Mesendoderm (in vitro differentiated cells): ENCODE data around the gene MYL3.
A peak's percentile ranks its signal among the peaks of the same experiment; 100 is the strongest.

Source experiments
- DNase-seq: peaks from one replicate; pipeline ENCODE4 v3.0.0; 2013
- H2AK5ac ChIP-seq: 2 replicates; pipeline ENCODE4 v1.6.1; 2013; ENCODE audit warnings: low read length, inconsistent platforms
- H2BK120ac ChIP-seq: 2 replicates; pipeline ENCODE4 v1.6.1; 2013; ENCODE audit warnings: low read depth, mild to moderate bottlenecking, low read length, moderate library complexity, mixed read lengths
- H2BK15ac ChIP-seq: replicated peaks from 2 replicates; pipeline ENCODE4 v1.6.1; 2013; ENCODE audit warnings: low read depth, mild to moderate bottlenecking, moderate library complexity
- H2BK5ac ChIP-seq: 2 replicates; pipeline ENCODE4 v1.6.1; 2013; ENCODE audit warnings: low read length, inconsistent platforms
- H3K18ac ChIP-seq: 2 replicates; pipeline ENCODE4 v1.6.1; 2013; ENCODE audit warnings: mild to moderate bottlenecking, low read length, mixed read lengths
- H3K23ac ChIP-seq: one replicate; pipeline ENCODE4 v1.6.1; 2013; ENCODE audit warnings: low read length
- H3K27ac ChIP-seq: 2 replicates; pipeline ENCODE4 v1.5.1; 2013; ENCODE audit warnings: low read depth, mild to moderate bottlenecking, inconsistent platforms, low read length, moderate library complexity
- H3K27me3 ChIP-seq: 2 replicates; pipeline ENCODE4 v1.6.1; 2013; ENCODE audit warnings: low read length, control low read depth, mild to moderate bottlenecking, inconsistent platforms; ENCODE audit not compliant: insufficient read depth, poor library complexity
- H3K36me3 ChIP-seq: 2 replicates; pipeline ENCODE4 v1.6.1; 2013; ENCODE audit warnings: low read length, inconsistent platforms; ENCODE audit not compliant: control insufficient read depth, insufficient read depth
- H3K4ac ChIP-seq: one replicate; pipeline ENCODE4 v1.6.1; 2013; ENCODE audit warnings: low read depth, mild to moderate bottlenecking, low read length, moderate library complexity
- H3K4me1 ChIP-seq: 2 replicates; pipeline ENCODE4 v1.6.1; 2013; ENCODE audit warnings: low read depth, low read length, inconsistent platforms; ENCODE audit not compliant: control insufficient read depth
- H3K4me2 ChIP-seq: 2 replicates; pipeline ENCODE4 v1.6.1; 2013; ENCODE audit warnings: low read length
- H3K4me3 ChIP-seq: 2 replicates; pipeline ENCODE4 v1.5.1; 2013; ENCODE audit warnings: mild to moderate bottlenecking, low read length
- H3K56ac ChIP-seq: one replicate; pipeline ENCODE4 v1.6.1; 2013; ENCODE audit warnings: low read length
- H3K79me1 ChIP-seq: 2 replicates; pipeline ENCODE4 v1.6.1; 2013; ENCODE audit warnings: low read length, inconsistent platforms
- H3K79me2 ChIP-seq: 2 replicates; pipeline ENCODE4 v1.6.1; 2013; ENCODE audit warnings: mild to moderate bottlenecking, low read length; ENCODE audit not compliant: control insufficient read depth, insufficient read depth
- H3K9ac ChIP-seq: 2 replicates; pipeline ENCODE4 v1.6.1; 2013; ENCODE audit warnings: low read length, inconsistent platforms
- H4K5ac ChIP-seq: one replicate; pipeline ENCODE4 v1.6.1; 2013; ENCODE audit warnings: low read length
- H4K8ac ChIP-seq: one replicate; pipeline ENCODE4 v1.6.1; 2013; ENCODE audit warnings: low read depth, mild to moderate bottlenecking, control low read depth, low read length, moderate library complexity
- WGBS: extraction: QIAGEN DNeasy Blood & Tissue Kit; methylation state at CpG from one replicate; pipeline ENCODE4 v1.1.7; 2013; ENCODE audit warnings: low lambda C conversion rate, missing lambda C conversion rate; ENCODE audit not compliant: insufficient coverage; ENCODE audit errors: extremely low coverage; 5-methylcytosine and 5-hydroxymethylcytosine counted together

MYL3 gene

GRCh38 chr3:46852334-46852720 lies 10.9 kb downstream of the MYL3 start:
- Histone ChIP-seq H3K23ac (no peak overlapping the region), H2BK15ac (no peak overlapping the region), H2BK5ac (no peak overlapping the region), H3K27ac (no peak overlapping the region), H3K4ac (no peak overlapping the region), H4K8ac (no peak overlapping the region), H3K56ac (no peak overlapping the region), H2BK120ac (no peak overlapping the region), H3K4me3 (no peak overlapping the region), H3K4me1 (peaks cover 2% of the 10 kb centered on the region), H2AK5ac (no peak overlapping the region), H3K4me2 (no peak overlapping the region), H3K9ac (no peak overlapping the region), H4K5ac (no peak overlapping the region), H3K79me1 (no peaks in the 10 kb centered on the region), H3K36me3 (no peaks in the 10 kb centered on the region), H3K79me2 (no peaks in the 10 kb centered on the region), H3K18ac (no peak overlapping the region), H3K27me3 (no peaks in the 10 kb centered on the region)
- WGBS, result no CpG with 5 or more reads among the region's 9 CpGs
- DNase-seq, result no peak

- Histone ChIP-seq H2BK15ac (no peak overlapping the region), H3K9ac (no peak overlapping the region), H2BK120ac (no peak overlapping the region), H4K8ac (no peak overlapping the region), H4K5ac (no peak overlapping the region), H3K56ac (no peak overlapping the region), H3K18ac (no peak overlapping the region), H2AK5ac (no peak overlapping the region), H3K27ac (no peak overlapping the region), H3K23ac (no peak overlapping the region), H3K79me1 (no peaks in the 10 kb centered on the region), H2BK5ac (no peak overlapping the region), H3K4ac (no peak overlapping the region), H3K4me1 (peaks cover 2% of the 10 kb centered on the region), H3K79me2 (no peaks in the 10 kb centered on the region), H3K27me3 (no peaks in the 10 kb centered on the region), H3K4me2 (no peak overlapping the region), H3K4me3 (no peak overlapping the region), H3K36me3 (no peaks in the 10 kb centered on the region)
- peak; percentile 45 for DNase-seq
- no CpG with 5 or more reads among the region's 13 CpGs for WGBS
These were observed 11.6 kb downstream of the MYL3 start for GRCh38 chr3:46851364-46852333.

DNA sequence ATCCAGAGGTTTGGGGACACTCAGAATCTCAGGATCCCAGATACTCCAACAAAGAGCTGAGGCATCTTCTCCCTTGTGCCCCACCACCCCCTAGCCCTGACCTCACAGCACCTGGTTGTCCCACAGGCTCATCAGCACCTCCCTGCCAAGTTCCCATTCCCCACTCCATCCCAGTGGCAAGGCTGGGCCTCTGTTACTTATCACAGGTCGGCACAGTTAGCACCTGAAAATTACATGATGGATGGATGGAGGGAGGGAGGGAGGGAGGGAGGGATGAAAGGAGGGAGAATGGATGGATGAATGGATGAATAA lies 12.8 kb downstream of the MYL3 start:
- Histone ChIP-seq H2BK120ac (no peak overlapping the region), H2BK15ac (no peak overlapping the region), H2AK5ac (no peak overlapping the region), H3K79me1 (no peaks in the 10 kb centered on the region), H3K18ac (no peak overlapping the region), H3K4ac (no peak overlapping the region), H3K27ac (no peak overlapping the region), H3K36me3 (no peaks in the 10 kb centered on the region), H4K8ac (no peak overlapping the region), H3K23ac (no peak overlapping the region), H3K4me1 (peaks cover 2% of the 10 kb centered on the region), H3K9ac (no peak overlapping the region), H3K4me2 (no peak overlapping the region), H2BK5ac (no peak overlapping the region), H3K27me3 (no peaks in the 10 kb centered on the region), H3K56ac (no peak overlapping the region), H3K4me3 (no peak overlapping the region), H3K79me2 (no peaks in the 10 kb centered on the region), H4K5ac (no peak overlapping the region)
- no peak for DNase-seq
- WGBS, result no CpG with 5 or more reads among the region's 1 CpG

- H3K4me2 ChIP-seq, result no peak overlapping the region
- no peak overlapping the region for H2AK5ac ChIP-seq
- no peak for DNase-seq
- no peak overlapping the region for H4K8ac ChIP-seq
- no peaks in the 10 kb centered on the region for H3K27me3 ChIP-seq
- H3K4me1 ChIP-seq, result peaks cover 5% of the 10 kb centered on the region
- H3K56ac ChIP-seq, result no peak overlapping the region
- no peak overlapping the region for H3K4me3 ChIP-seq
- no peak overlapping the region for H3K9ac ChIP-seq
- H3K79me1 ChIP-seq, result no peaks in the 10 kb centered on the region
- no CpG with 5 or more reads among the region's 7 CpGs for WGBS
- H3K18ac ChIP-seq, result no peak overlapping the region
- H2BK15ac ChIP-seq, result no peak overlapping the region
- no peak overlapping the region for H4K5ac ChIP-seq
- H3K27ac ChIP-seq, result no peak overlapping the region
- H3K36me3 ChIP-seq, result no peaks in the 10 kb centered on the region
- no peak overlapping the region for H3K23ac ChIP-seq
- no peak overlapping the region for H2BK120ac ChIP-seq
- no peaks in the 10 kb centered on the region for H3K79me2 ChIP-seq
- no peak overlapping the region for H2BK5ac ChIP-seq
- no peak overlapping the region for H3K4ac ChIP-seq
These were observed 13.4 kb downstream of the MYL3 start for GRCh38 chr3:46849686-46850467.

GRCh38 chr3:46849045-46849631 lies 14.1 kb downstream of the MYL3 start:
- Histone ChIP-seq H2BK5ac (no peak overlapping the region), H4K8ac (no peak overlapping the region), H3K27me3 (no peaks in the 10 kb centered on the region), H3K4ac (no peak overlapping the region), H4K5ac (no peak overlapping the region), H3K79me2 (no peaks in the 10 kb centered on the region), H3K56ac (no peak overlapping the region), H2BK15ac (no peak overlapping the region), H3K79me1 (no peaks in the 10 kb centered on the region), H2AK5ac (no peak overlapping the region), H3K4me3 (no peak overlapping the region), H3K27ac (no peak overlapping the region), H3K4me1 (peaks cover 7% of the 10 kb centered on the region), H3K18ac (no peak overlapping the region), H3K23ac (no peak overlapping the region), H3K36me3 (no peaks in the 10 kb centered on the region), H3K9ac (no peak overlapping the region), H3K4me2 (no peak overlapping the region), H2BK120ac (no peak overlapping the region)
- no peak for DNase-seq
- no CpG with 5 or more reads among the region's 7 CpGs for WGBS
